ENCODE data around the gene GSK3B. TPM values are rescaled to one million over a fixed set of nuclear protein-coding genes. Genes with fewer than 3 reads are reported as not detected.

GSK3B gene
- total RNA-seq, 3 donors from 2014 or later = 34.6 to 46.1 (median 42.0) TPM

GRCh38 chr3:119880966-119881365, 213.3 kb downstream of the GSK3B start:
- DNase-seq (ENCODE audit: low spot score in 2 of 2) = no peak
- intact Hi-C loops (cut with DNase I; ENCODE audit: low total_unique reads) = no loop called here
- Histone ChIP-seq H3K4me3 (no peak overlapping the region), H3K4me1 (no peaks in the 10 kb centered on the region), H3K27me3 (no peaks in the 10 kb centered on the region), H3K9me3 (no peaks in the 10 kb centered on the region), H3K36me3 (no peaks in the 10 kb centered on the region), H3K27ac (no peak overlapping the region)
- no peak for TF ChIP-seq CTCF (IDR thresholded peaks at IDR 0.05)
- TF ChIP-seq POLR2AphosphoS5 (IDR thresholded peaks at IDR 0.05) = no peak
- TF ChIP-seq POLR2A (IDR thresholded peaks at IDR 0.05) = no peak

- Histone ChIP-seq H3K4me1 (no peaks in the 10 kb centered on the region), H3K9me3 (no peaks in the 10 kb centered on the region), H3K27me3 (no peaks in the 10 kb centered on the region), H3K4me3 (no peak overlapping the region), H3K36me3 (no peaks in the 10 kb centered on the region), H3K27ac (no peak overlapping the region)
- TF ChIP-seq CTCF (IDR thresholded peaks at IDR 0.05) (no peak), POLR2A (IDR thresholded peaks at IDR 0.05) (no peak), POLR2AphosphoS5 (IDR thresholded peaks at IDR 0.05) (no peak)
- intact Hi-C loops (cut with DNase I; ENCODE audit: low total_unique reads) = no loop called here
- no peak for DNase-seq (ENCODE audit: low spot score in 2 of 2)
These were observed 220.6 kb downstream of the GSK3B start for GRCh38 chr3:119873646-119874045.

- intact Hi-C loops (cut with DNase I; ENCODE audit: low total_unique reads) = no loop called here
These were observed 221.5 kb downstream of the GSK3B start for GRCh38 chr3:119872773-119873172.

GRCh38 chr3:119871571-119871970, 222.7 kb downstream of the GSK3B start:
- Histone ChIP-seq H3K36me3 (no peaks in the 10 kb centered on the region), H3K27me3 (no peaks in the 10 kb centered on the region), H3K27ac (no peak overlapping the region), H3K4me1 (no peaks in the 10 kb centered on the region), H3K4me3 (no peak overlapping the region), H3K9me3 (no peaks in the 10 kb centered on the region)
- TF ChIP-seq POLR2A (IDR thresholded peaks at IDR 0.05) (no peak), POLR2AphosphoS5 (IDR thresholded peaks at IDR 0.05) (no peak), CTCF (IDR thresholded peaks at IDR 0.05) (no peak)
- intact Hi-C loops (cut with DNase I; ENCODE audit: low total_unique reads) = no loop called here
- no peak for DNase-seq (ENCODE audit: low spot score in 2 of 2)

More at GRCh38 chr3:119872773-119873172, 221.5 kb downstream of the GSK3B start:
- no peaks in the 10 kb centered on the region for H3K27me3 ChIP-seq
- no peaks in the 10 kb centered on the region for H3K9me3 ChIP-seq
- DNase-seq (ENCODE audit: low spot score in 2 of 2) = no peak
- H3K4me3 ChIP-seq = no peak overlapping the region
- no peak for TF ChIP-seq CTCF (IDR thresholded peaks at IDR 0.05)
- TF ChIP-seq POLR2AphosphoS5 (IDR thresholded peaks at IDR 0.05) = no peak
- no peak for TF ChIP-seq POLR2A (IDR thresholded peaks at IDR 0.05)
- H3K27ac ChIP-seq = no peak overlapping the region
- no peaks in the 10 kb centered on the region for H3K36me3 ChIP-seq
- no peaks in the 10 kb centered on the region for H3K4me1 ChIP-seq

GRCh38 chr3:119870512-119870911, 223.7 kb downstream of the GSK3B start:
- H3K9me3 ChIP-seq = no peaks in the 10 kb centered on the region
- no peaks in the 10 kb centered on the region for H3K4me1 ChIP-seq
- DNase-seq (ENCODE audit: low spot score in 2 of 2) = no peak
- TF ChIP-seq POLR2AphosphoS5 (IDR thresholded peaks at IDR 0.05) (no peak), POLR2A (IDR thresholded peaks at IDR 0.05) (no peak), CTCF (IDR thresholded peaks at IDR 0.05) (no peak)
- intact Hi-C loops (cut with DNase I; ENCODE audit: low total_unique reads) = no loop called here
- no peaks in the 10 kb centered on the region for H3K36me3 ChIP-seq
- no peak overlapping the region for H3K4me3 ChIP-seq
- H3K27ac ChIP-seq = no peak overlapping the region
- H3K27me3 ChIP-seq = no peaks in the 10 kb centered on the region

Measured in breast epithelium (tissue), 4 donors.